DOHH2 (cell line): ENCODE measurements around the gene NPFFR1.

Source experiments
- H3F3A ChIP-seq: fragments of 200-600 bp; sonication (generic), shearing (Covaris generic); 2 replicates; pipeline ENCODE4 v1.6.0; 2016; ENCODE audit warnings: antibody characterized with exemption, mild to moderate bottlenecking; ENCODE audit not compliant: control insufficient read depth, insufficient read depth
- H3K27ac ChIP-seq: fragments of 200-600 bp; sonication (generic); 2 replicates; pipeline ENCODE4 v1.5.1; 2014; ENCODE audit warnings: low read depth, mild to moderate bottlenecking, low read length, moderate library complexity
- H3K27me3 ChIP-seq: fragments of 200-600 bp; sonication (generic); 2 replicates; pipeline ENCODE4 v1.6.1; 2014; ENCODE audit warnings: mild to moderate bottlenecking, low read length, mixed read lengths; ENCODE audit not compliant: control insufficient read depth
- H3K36me3 ChIP-seq: fragments of 200-600 bp; sonication (generic); 2 replicates; pipeline ENCODE4 v1.6.1; 2014; ENCODE audit warnings: mild to moderate bottlenecking, low read length, moderate library complexity, mixed read lengths; ENCODE audit not compliant: control insufficient read depth
- H3K4me1 ChIP-seq: fragments of 200-600 bp; sonication (generic); 2 replicates; pipeline ENCODE4 v1.6.1; 2014; ENCODE audit warnings: mild to moderate bottlenecking, low read length, mixed read lengths; ENCODE audit not compliant: control insufficient read depth
- H3K4me2 ChIP-seq: fragments of 200-600 bp; sonication (generic); 2 replicates; pipeline ENCODE4 v1.6.0; 2014; ENCODE audit warnings: mild to moderate bottlenecking, low read length, moderate library complexity
- H3K4me3 ChIP-seq: fragments of 200-600 bp; sonication (generic); 2 replicates; pipeline ENCODE4 v1.5.1; 2014; ENCODE audit warnings: mild to moderate bottlenecking, low read length, mixed read lengths
- H3K79me2 ChIP-seq: fragments of 200-600 bp; sonication (generic); 2 replicates; pipeline ENCODE4 v1.6.1; 2014; ENCODE audit warnings: mild to moderate bottlenecking, low read length, mixed read lengths; ENCODE audit not compliant: control insufficient read depth
- H3K9me2 ChIP-seq: fragments of 200-600 bp; sonication (generic); replicated peaks from 2 replicates; pipeline ENCODE4 v1.6.1; 2014; ENCODE audit warnings: mild to moderate bottlenecking, low read length, mixed read lengths; ENCODE audit not compliant: control insufficient read depth
- H3K9me3 ChIP-seq: fragments of 200-600 bp; sonication (generic); 2 replicates; pipeline ENCODE4 v1.6.1; 2014; ENCODE audit warnings: antibody characterized with exemption, low read length, mixed read lengths; ENCODE audit not compliant: control insufficient read depth, insufficient read depth
- H4K20me1 ChIP-seq: fragments of 200-600 bp; sonication (generic); 2 replicates; pipeline ENCODE4 v1.6.0; 2014; ENCODE audit warnings: low read depth, mild to moderate bottlenecking, antibody characterized with exemption, low read length, moderate library complexity; ENCODE audit not compliant: control insufficient read depth, insufficient read depth
- CTCF ChIP-seq: fragments of 200-600 bp; sonication (generic); IDR thresholded peaks from one replicate; pipeline ENCODE4 v1.5.1; 2014; ENCODE audit warnings: antibody characterized with exemption, mild to moderate bottlenecking, low read depth, low read length; ENCODE audit not compliant: poor library complexity, severe bottlenecking
- EZH2phosphoT487 ChIP-seq: fragments of 200-600 bp; sonication (generic); IDR thresholded peaks from 2 replicates; pipeline ENCODE4 v1.6.1; 2017; ENCODE audit warnings: borderline replicate concordance, mild to moderate bottlenecking, antibody characterized with exemption, low read length, moderate library complexity, mixed read lengths

NPFFR1 gene

GRCh38 chr10:70284542-70285475 lies 1.0 kb upstream of the NPFFR1 start:
- Histone ChIP-seq H4K20me1 (no peaks in the 10 kb centered on the region), H3F3A (no peaks in the 10 kb centered on the region), H3K9me3 (no peaks in the 10 kb centered on the region), H3K4me3 (no peak overlapping the region), H3K27ac (no peak overlapping the region), H3K4me1 (no peaks in the 10 kb centered on the region), H3K27me3 (peaks cover 39% of the 10 kb centered on the region), H3K36me3 (no peaks in the 10 kb centered on the region), H3K79me2 (no peaks in the 10 kb centered on the region), H3K9me2 (no peaks in the 10 kb centered on the region), H3K4me2 (no peak overlapping the region)
- TF ChIP-seq EZH2phosphoT487, result no peak
- no peak for TF ChIP-seq CTCF

DNA sequence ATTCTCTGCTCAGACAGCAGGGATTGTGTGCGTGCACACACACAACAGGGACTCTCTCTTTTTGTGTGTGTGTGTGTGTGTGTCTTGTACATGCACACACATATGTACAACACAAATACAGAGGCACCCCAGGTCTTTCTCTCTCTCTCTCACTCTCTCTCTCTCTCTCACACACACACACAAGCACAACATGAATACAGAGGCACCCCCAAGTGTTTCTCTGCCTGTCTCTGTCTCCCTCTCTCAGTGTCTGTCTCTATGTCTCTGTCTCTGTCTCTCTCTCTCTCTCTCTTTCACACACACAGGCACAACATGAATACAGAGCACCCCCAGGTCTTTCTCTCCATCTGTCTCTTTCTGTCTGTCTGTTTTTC lies 746 bp downstream of the NPFFR1 start:
- H3K9me3 ChIP-seq, result no peaks in the 10 kb centered on the region
- no peaks in the 10 kb centered on the region for H4K20me1 ChIP-seq
- H3K79me2 ChIP-seq, result no peaks in the 10 kb centered on the region
- no peaks in the 10 kb centered on the region for H3K9me2 ChIP-seq
- no peak overlapping the region for H3K4me2 ChIP-seq
- H3F3A ChIP-seq, result no peaks in the 10 kb centered on the region
- TF ChIP-seq CTCF (no peak), EZH2phosphoT487 (no peak)
- H3K27ac ChIP-seq, result no peak overlapping the region
- H3K4me1 ChIP-seq, result no peaks in the 10 kb centered on the region
- H3K4me3 ChIP-seq, result no peak overlapping the region
- H3K36me3 ChIP-seq, result no peaks in the 10 kb centered on the region
- H3K27me3 ChIP-seq, result peaks cover 39% of the 10 kb centered on the region

- H3F3A ChIP-seq, result no peaks in the 10 kb centered on the region
- TF ChIP-seq EZH2phosphoT487, result no peak
- TF ChIP-seq CTCF, result no peak
- H4K20me1 ChIP-seq, result no peaks in the 10 kb centered on the region
- no peaks in the 10 kb centered on the region for H3K36me3 ChIP-seq
- H3K9me3 ChIP-seq, result no peaks in the 10 kb centered on the region
- H3K4me2 ChIP-seq, result no peak overlapping the region
- H3K4me3 ChIP-seq, result no peak overlapping the region
- H3K79me2 ChIP-seq, result no peaks in the 10 kb centered on the region
- H3K27ac ChIP-seq, result no peak overlapping the region
- no peaks in the 10 kb centered on the region for H3K4me1 ChIP-seq
- no peaks in the 10 kb centered on the region for H3K9me2 ChIP-seq
- peaks cover 39% of the 10 kb centered on the region for H3K27me3 ChIP-seq
Measured at GRCh38 chr10:70281609-70282008, 2.2 kb downstream of the NPFFR1 start.
